Chondrocyte (in vitro differentiated cells): Measurements from ENCODE around the gene SLC45A1. TPM values are rescaled to one million over a fixed set of nuclear protein-coding genes. Genes with fewer than 3 reads are reported as not detected.

Experiments used
- DNase-seq: peaks from one replicate; pipeline ENCODE4 v3.0.0; 2021; ENCODE audit warnings: mixed read lengths, low spot score
- H3K27ac Mint-ChIP-seq: one replicate; pipeline ENCODE4 v1.8.0; 2021; ENCODE audit warnings: mild to moderate bottlenecking, moderate library complexity, mixed read lengths; ENCODE audit not compliant: unreplicated experiment
- H3K27me3 Mint-ChIP-seq: 2 replicates; pipeline ENCODE4 v1.8.0; 2021; ENCODE audit warnings: low read depth, mixed read lengths
- H3K36me3 Mint-ChIP-seq: 2 replicates; pipeline ENCODE4 v1.8.0; 2021; ENCODE audit warnings: low read depth, mixed read lengths
- H3K4me1 Mint-ChIP-seq: 2 replicates; pipeline ENCODE4 v1.8.0; 2021; ENCODE audit warnings: low read depth, mild to moderate bottlenecking, mixed read lengths
- H3K4me3 Mint-ChIP-seq: one replicate; pipeline ENCODE4 v1.8.0; 2021; ENCODE audit warnings: mild to moderate bottlenecking, moderate library complexity, mixed read lengths; ENCODE audit not compliant: unreplicated experiment
- H3K9me3 Mint-ChIP-seq: 2 replicates; pipeline ENCODE4 v1.8.0; 2021; ENCODE audit warnings: low read depth, mixed read lengths
- CTCF ChIP-seq: fragments of 200-600 bp; sonication (generic); IDR thresholded peaks from 2 replicates; pipeline ENCODE4 v1.5.0; 2021; ENCODE audit warnings: antibody characterized with exemption, mild to moderate bottlenecking, moderate library complexity
- total RNA-seq: library from RNA; stranded (reverse); gene quantifications from 3 replicates; pipeline ENCODE4 v1.2.1, GENCODE V29; 2021

Gene SLC45A1
- total RNA-seq, 1 donor from 2014 or later: 4.8 TPM

GRCh38 chr1:8373581-8374241 is 55.8 kb downstream of the SLC45A1 start:
- no peaks in the 10 kb centered on the region for H3K9me3 Mint-ChIP-seq
- no peaks in the 10 kb centered on the region for H3K27me3 Mint-ChIP-seq
- no peak for DNase-seq
- peak overlapping the region; percentile 53 for H3K4me3 Mint-ChIP-seq
- H3K4me1 Mint-ChIP-seq: peaks cover 69% of the 10 kb centered on the region
- peak overlapping the region; percentile 96 for H3K27ac Mint-ChIP-seq
- TF ChIP-seq CTCF: no peak
- no peaks in the 10 kb centered on the region for H3K36me3 Mint-ChIP-seq

- peak overlapping the region; percentile 96 for H3K27ac Mint-ChIP-seq
- no peak for DNase-seq
- H3K4me3 Mint-ChIP-seq: no peak overlapping the region
Observed at GRCh38 chr1:8374356-8374755, 56.4 kb downstream of the SLC45A1 start.

GRCh38 chr1:8374812-8375211 is 56.9 kb downstream of the SLC45A1 start:
- Mint-ChIP-seq H3K4me3 (no peak overlapping the region), H3K27me3 (no peaks in the 10 kb centered on the region), H3K27ac (peak overlapping the region; percentile 96), H3K9me3 (no peaks in the 10 kb centered on the region), H3K4me1 (peaks cover 70% of the 10 kb centered on the region), H3K36me3 (peaks cover 1% of the 10 kb centered on the region)
- DNase-seq: no peak
- TF ChIP-seq CTCF: peak; percentile 70

More at GRCh38 chr1:8374356-8374755, 56.4 kb downstream of the SLC45A1 start:
- Mint-ChIP-seq H3K27me3 (no peaks in the 10 kb centered on the region), H3K9me3 (no peaks in the 10 kb centered on the region), H3K4me1 (peaks cover 70% of the 10 kb centered on the region), H3K36me3 (peaks cover 1% of the 10 kb centered on the region)
- no peak for TF ChIP-seq CTCF

- H3K4me1 Mint-ChIP-seq: peaks cover 60% of the 10 kb centered on the region
- H3K27me3 Mint-ChIP-seq: no peaks in the 10 kb centered on the region
- no peaks in the 10 kb centered on the region for H3K9me3 Mint-ChIP-seq
- H3K4me3 Mint-ChIP-seq: no peak overlapping the region
- DNase-seq: no peak
- no peak for TF ChIP-seq CTCF
- H3K36me3 Mint-ChIP-seq: peaks cover 5% of the 10 kb centered on the region
- H3K27ac Mint-ChIP-seq: no peak overlapping the region
Observed at GRCh38 chr1:8376358-8376840, 58.5 kb downstream of the SLC45A1 start.

GRCh38 chr1:8377271-8377981 is 59.5 kb downstream of the SLC45A1 start:
- no peak overlapping the region for H3K4me3 Mint-ChIP-seq
- TF ChIP-seq CTCF: no peak
- peaks cover 5% of the 10 kb centered on the region for H3K36me3 Mint-ChIP-seq
- peaks cover 60% of the 10 kb centered on the region for H3K4me1 Mint-ChIP-seq
- DNase-seq: no peak
- no peak overlapping the region for H3K27ac Mint-ChIP-seq
- H3K27me3 Mint-ChIP-seq: no peaks in the 10 kb centered on the region
- H3K9me3 Mint-ChIP-seq: no peaks in the 10 kb centered on the region
